OCI-LY7 (cell line): ENCODE results near the gene ISOC2.

Experiments used
- CTCF ChIP-seq: fragments of 200-600 bp; sonication (generic); conservative IDR thresholded peaks from 2 replicates; pipeline ENCODE4 v1.5.1; 2014; ENCODE audit warnings: mild to moderate bottlenecking, antibody characterized with exemption, low read length, moderate library complexity, mixed read lengths
- EZH2phosphoT487 ChIP-seq: fragments of 200-600 bp; sonication (generic); IDR thresholded peaks from 2 replicates; pipeline ENCODE4 v1.6.1; 2018; ENCODE audit warnings: low read depth, borderline replicate concordance, mild to moderate bottlenecking, mixed run types, antibody characterized with exemption, low read length, moderate library complexity, mixed read lengths

DNA sequence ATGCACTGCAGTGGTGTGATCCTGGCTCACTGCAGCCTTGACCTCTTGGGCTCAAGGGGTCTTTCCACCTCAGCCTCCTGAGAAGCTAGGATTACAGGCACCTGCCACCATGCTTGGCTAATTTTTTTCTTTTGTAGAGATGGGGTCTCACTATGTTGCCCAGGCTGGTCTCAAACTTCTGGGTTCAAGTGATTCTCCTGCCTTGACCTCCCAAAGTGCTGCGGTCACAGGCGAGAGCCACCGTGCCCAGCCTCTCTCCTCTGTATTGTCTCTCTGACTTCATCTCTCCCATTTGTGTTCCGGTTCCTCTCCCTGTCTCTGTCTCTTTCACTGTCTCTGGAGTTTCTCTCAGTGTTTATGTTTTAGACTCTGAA lies 4.8 kb upstream of the ISOC2 start:
- TF ChIP-seq EZH2phosphoT487 = no peak
- TF ChIP-seq CTCF = no peak
